Measurements from ENCODE around the gene ANKRD33B. TPM values are rescaled to one million over a fixed set of nuclear protein-coding genes. Genes with fewer than 3 reads are reported as not detected.

ANKRD33B gene
- total and polyA plus RNA-seq, 9 of the 15 experiments (the other 6 are each of a cell fraction or from before 2014, with no cell fraction given), result 0.10 to 1.7 (median 0.40) TPM

DNA sequence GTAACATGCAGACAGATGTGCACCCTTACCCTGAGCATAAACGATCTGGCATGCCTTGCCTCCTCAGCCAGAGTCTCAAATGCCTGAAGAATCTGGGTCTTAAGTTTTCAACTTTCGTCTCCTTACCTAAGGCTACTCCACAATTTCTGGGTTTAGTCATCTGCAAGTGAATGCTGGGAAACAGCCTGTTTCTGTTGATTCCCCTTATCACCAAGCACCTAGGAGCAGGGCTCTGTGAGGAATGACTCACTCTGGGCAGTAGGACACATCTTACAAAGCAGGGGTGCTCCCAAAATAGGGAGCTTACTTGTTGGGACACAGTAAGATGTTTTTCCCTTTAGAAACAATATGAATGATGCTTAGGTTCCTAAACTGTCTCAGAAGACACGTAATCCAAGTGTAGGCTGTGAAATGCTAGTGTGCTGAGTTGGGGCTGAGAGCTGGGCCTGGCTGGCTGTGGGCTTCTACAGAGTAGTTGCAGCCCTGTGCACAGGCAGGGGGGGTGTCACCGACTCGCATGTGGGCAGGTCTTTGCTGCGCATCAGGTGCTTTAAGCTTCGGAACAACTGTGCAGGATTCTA is 139.1 kb downstream of the ANKRD33B start (continued):
- TF ChIP-seq HLTF (IDR thresholded peaks at IDR 0.05), result no peak
- peak in 1 of 2 experiments; percentile 62; a peak in 1 of 4 replicates for TF ChIP-seq MAZ (CRISPR knock-in tag; conservative IDR thresholded peaks at IDR 0.05 in 1 of 2, IDR thresholded peaks at IDR 0.05 in 1 of 2)
- TF ChIP-seq ZNF444 (CRISPR knock-in tag; IDR thresholded peaks at IDR 0.05), result no peak
- TF ChIP-seq XRCC3 (IDR thresholded peaks at IDR 0.05), result no peak
- peak; percentile 98 for TF ChIP-seq SMARCA4 (IDR thresholded peaks at IDR 0.05)
- peak; percentile 70; the same call in 1 of the 2 replicates for TF ChIP-seq MTA1 (IDR thresholded peaks at IDR 0.05; ENCODE audit: borderline replicate concordance)
- no peak for TF ChIP-seq RB1 (IDR thresholded peaks at IDR 0.05; ENCODE audit: low read depth)
- TF ChIP-seq KLF16 (IDR thresholded peaks at IDR 0.05), result peak; percentile 88; the same call in 1 of the 2 replicates
- TF ChIP-seq, protein P1, sequence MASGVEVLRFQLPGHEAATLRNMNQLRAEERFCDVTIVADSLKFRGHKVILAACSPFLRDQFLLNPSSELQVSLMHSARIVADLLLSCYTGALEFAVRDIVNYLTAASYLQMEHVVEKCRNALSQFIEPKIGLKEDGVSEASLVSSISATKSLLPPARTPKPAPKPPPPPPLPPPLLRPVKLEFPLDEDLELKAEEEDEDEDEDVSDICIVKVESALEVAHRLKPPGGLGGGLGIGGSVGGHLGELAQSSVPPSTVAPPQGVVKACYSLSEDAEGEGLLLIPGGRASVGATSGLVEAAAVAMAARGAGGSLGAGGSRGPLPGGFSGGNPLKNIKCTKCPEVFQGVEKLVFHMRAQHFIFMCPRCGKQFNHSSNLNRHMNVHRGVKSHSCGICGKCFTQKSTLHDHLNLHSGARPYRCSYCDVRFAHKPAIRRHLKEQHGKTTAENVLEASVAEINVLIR (CRISPR knock-in tag; IDR thresholded peaks at IDR 0.05), result no peak
- TF ChIP-seq ZNF707 (CRISPR knock-in tag; conservative IDR thresholded peaks at IDR 0.05), result no peak
- TF ChIP-seq, protein P2, sequence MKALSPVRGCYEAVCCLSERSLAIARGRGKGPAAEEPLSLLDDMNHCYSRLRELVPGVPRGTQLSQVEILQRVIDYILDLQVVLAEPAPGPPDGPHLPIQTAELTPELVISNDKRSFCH (CRISPR knock-in tag; IDR thresholded peaks at IDR 0.05), result no peak
- TF ChIP-seq, protein P2 (tag; IDR thresholded peaks at IDR 0.05), result peak; percentile 32; the same call in 1 of the 2 replicates
- TF ChIP-seq ZBTB1 (CRISPR knock-in tag; IDR thresholded peaks at IDR 0.05; ENCODE audit: borderline replicate concordance, low read depth), result no peak
- TF ChIP-seq POLR2AphosphoS5 (IDR thresholded peaks at IDR 0.05; ENCODE audit: control insufficient read depth, insufficient read depth, low read depth, low read length), result peak; percentile 95
- peak; percentile 88 for TF ChIP-seq ZNF263 (CRISPR knock-in tag; IDR thresholded peaks at IDR 0.05; ENCODE audit: borderline replicate concordance)
- TF ChIP-seq MED1 (CRISPR knock-in tag; IDR thresholded peaks at IDR 0.05; ENCODE audit: borderline replicate concordance), result no peak
- TF ChIP-seq EGR1 (conservative IDR thresholded peaks at IDR 0.05), result peak; percentile 5; the same call in 1 of the 2 replicates
- TF ChIP-seq RNF2 (IDR thresholded peaks at IDR 0.05), result peak; percentile 77; the same call in 1 of the 2 replicates
- TF ChIP-seq ZNF174 (CRISPR knock-in tag; IDR thresholded peaks at IDR 0.05), result no peak
- peak; percentile 98 for TF ChIP-seq FOSL1 (tag; conservative IDR thresholded peaks at IDR 0.05)
- TF ChIP-seq CBX3 (IDR thresholded peaks at IDR 0.05; ENCODE audit: borderline replicate concordance in 1 of 2, low read length in 2 of 2), result peak in 1 of 2 experiments; percentile 34; a peak in 1 of 3 replicates
- peak; percentile 46 for TF ChIP-seq BHLHE40 (IDR thresholded peaks at IDR 0.05; ENCODE audit: low read length)
- TF ChIP-seq ZNF639 (CRISPR knock-in tag; conservative IDR thresholded peaks at IDR 0.05 in 1 of 2, IDR thresholded peaks at IDR 0.05 in 1 of 2), result peak in 1 of 2 experiments; percentile 76; a peak in 2 of 4 replicates
- TF ChIP-seq ZNF232 (CRISPR knock-in tag; IDR thresholded peaks at IDR 0.05), result no peak
- TF ChIP-seq NCOA1 (IDR thresholded peaks at IDR 0.05; ENCODE audit: low read depth), result peak; percentile 73; the same call in 1 of the 2 replicates
- peak; percentile 74 for TF ChIP-seq PML (IDR thresholded peaks at IDR 0.05; ENCODE audit: low read length)
- no peak for TF ChIP-seq ETS2 (tag; IDR thresholded peaks at IDR 0.05; ENCODE audit: borderline replicate concordance, poor library complexity, severe bottlenecking)
- TF ChIP-seq TCF3 (CRISPR knock-in tag; IDR thresholded peaks at IDR 0.05), result peak; percentile 95
- TF ChIP-seq ZNF224 (CRISPR knock-in tag; IDR thresholded peaks at IDR 0.05), result no peak

All from K562 (cell line).